ENCODE data around the gene NOL8.

NOL8 gene

GRCh38 chr9:92257327-92257726 lies 67.8 kb downstream of the NOL8 start:
- no peak for DNase-seq

- no peak for DNase-seq
Observed at GRCh38 chr9:92254381-92255337, 70.5 kb downstream of the NOL8 start.

- DNase-seq, result no peak
Observed at GRCh38 chr9:92253656-92254055, 71.5 kb downstream of the NOL8 start.

- DNase-seq, result no peak
Observed at GRCh38 chr9:92247981-92248380, 77.2 kb downstream of the NOL8 start.

All from DMS79 (cell line).